ENCODE data around the gene SLC41A2.
"Not testable (repeated sequence)": the region's sequence is repeated elsewhere in the genome, so short reads cannot be mapped to it uniquely, and the experiment has no call there.

The SLC41A2 gene

GRCh38 chr12:104963757-104964156 is 5.7 kb upstream of the SLC41A2 start:
- no peak for DNase-seq

- no peak for DNase-seq
Observed at GRCh38 chr12:104960464-104960863, 2.4 kb upstream of the SLC41A2 start.

- DNase-seq: no peak
Observed at GRCh38 chr12:104959335-104959841, 1.3 kb upstream of the SLC41A2 start.

GRCh38 chr12:104958805-104959334 is 780 bp upstream of the SLC41A2 start:
- no peak for DNase-seq

GRCh38 chr12:104957719-104958000 is 430 bp downstream of the SLC41A2 start:
- DNase-seq: peak in 1 of 2 donors; percentile 16

- no peak for DNase-seq
Observed at GRCh38 chr12:104956870-104957718, 996 bp downstream of the SLC41A2 start.

GRCh38 chr12:104955703-104956102 is 2.4 kb downstream of the SLC41A2 start:
- no peak for DNase-seq

- DNase-seq: no peak
Observed at GRCh38 chr12:104953323-104953722, 4.8 kb downstream of the SLC41A2 start.

- no peak for DNase-seq
Observed at GRCh38 chr12:104952816-104953215, 5.3 kb downstream of the SLC41A2 start.

- no peak for DNase-seq
Observed at GRCh38 chr12:104951759-104952509, 6.2 kb downstream of the SLC41A2 start.

GRCh38 chr12:104948716-104949115 is 9.4 kb downstream of the SLC41A2 start:
- DNase-seq: not testable (repeated sequence)

GRCh38 chr12:104944252-104944651 is 13.8 kb downstream of the SLC41A2 start:
- no peak for DNase-seq

- not testable (repeated sequence) for DNase-seq
Observed at GRCh38 chr12:104943401-104943800, 14.7 kb downstream of the SLC41A2 start.

- DNase-seq: no peak
Observed at GRCh38 chr12:104942075-104942474, 16.0 kb downstream of the SLC41A2 start.

GRCh38 chr12:104941454-104941853 is 16.6 kb downstream of the SLC41A2 start:
- no peak for DNase-seq

GRCh38 chr12:104939089-104939488 is 19.0 kb downstream of the SLC41A2 start:
- DNase-seq: no peak

- DNase-seq: no peak
Observed at GRCh38 chr12:104938371-104938770, 19.7 kb downstream of the SLC41A2 start.

- no peak for DNase-seq
Observed at GRCh38 chr12:104935886-104936285, 22.2 kb downstream of the SLC41A2 start.

GRCh38 chr12:104933778-104934177 is 24.3 kb downstream of the SLC41A2 start:
- DNase-seq: no peak

GRCh38 chr12:104933128-104933527 is 25.0 kb downstream of the SLC41A2 start:
- no peak for DNase-seq

- peak; percentile 23 to 33 for DNase-seq
Observed at GRCh38 chr12:104930388-104931326, 27.4 kb downstream of the SLC41A2 start.

GRCh38 chr12:104929977-104930376 is 28.1 kb downstream of the SLC41A2 start:
- DNase-seq: no peak

GRCh38 chr12:104929368-104929767 is 28.7 kb downstream of the SLC41A2 start:
- no peak for DNase-seq
